ENCODE measurements around the gene BCAS1.
"Not testable (repeated sequence)": the region's sequence is repeated elsewhere in the genome, so short reads cannot be mapped to it uniquely, and the experiment has no call there.

Gene BCAS1

DNA sequence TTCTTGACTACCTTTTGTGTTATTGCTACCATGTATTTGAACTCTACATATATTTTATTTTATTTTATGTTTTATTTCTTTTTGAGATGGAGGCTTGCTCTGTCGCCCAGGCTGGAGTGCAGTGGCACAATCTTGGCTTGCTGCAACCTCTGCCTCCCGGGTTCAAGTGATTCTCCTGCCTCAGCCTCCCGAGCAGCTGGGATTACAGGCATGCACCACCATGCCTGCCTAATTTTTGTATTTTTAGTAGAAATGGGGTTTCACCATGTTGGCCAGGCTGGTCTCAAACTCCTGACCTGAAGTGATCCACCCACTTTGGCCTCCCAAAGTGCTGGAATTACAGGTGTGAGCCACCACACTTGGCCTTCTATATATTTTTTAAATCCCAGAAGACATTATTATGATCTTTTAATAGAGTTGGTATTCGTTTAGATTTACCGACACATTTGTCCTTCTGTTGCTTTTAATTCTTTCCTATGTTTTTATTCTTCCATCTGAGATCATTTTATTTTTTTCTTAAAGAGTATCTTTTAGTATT, 137.7 kb downstream of the BCAS1 start:
- not testable (repeated sequence) for DNase-seq (ENCODE audit: low spot score); FAIRE-seq

DNA sequence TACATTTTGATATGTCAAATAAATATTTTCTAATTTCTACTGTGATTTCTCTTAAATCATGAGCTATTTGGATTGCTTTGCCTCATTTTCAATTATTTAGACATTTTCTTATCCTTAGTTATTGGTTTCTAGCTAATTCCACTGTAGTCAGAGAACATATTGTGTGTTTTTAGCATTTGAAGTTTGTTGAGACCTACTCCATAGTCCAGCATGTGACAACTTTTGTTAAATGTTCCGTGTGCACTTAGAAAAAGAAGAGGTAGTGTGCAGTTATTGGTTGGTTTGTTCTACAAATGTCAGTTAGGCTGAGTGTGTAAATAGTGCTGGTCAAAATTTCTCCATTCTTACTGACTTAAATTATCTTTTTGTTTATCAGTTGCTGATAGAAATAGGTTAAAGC, 138.8 kb downstream of the BCAS1 start:
- DNase-seq (ENCODE audit: low spot score) (no peak), FAIRE-seq (no peak)

DNA sequence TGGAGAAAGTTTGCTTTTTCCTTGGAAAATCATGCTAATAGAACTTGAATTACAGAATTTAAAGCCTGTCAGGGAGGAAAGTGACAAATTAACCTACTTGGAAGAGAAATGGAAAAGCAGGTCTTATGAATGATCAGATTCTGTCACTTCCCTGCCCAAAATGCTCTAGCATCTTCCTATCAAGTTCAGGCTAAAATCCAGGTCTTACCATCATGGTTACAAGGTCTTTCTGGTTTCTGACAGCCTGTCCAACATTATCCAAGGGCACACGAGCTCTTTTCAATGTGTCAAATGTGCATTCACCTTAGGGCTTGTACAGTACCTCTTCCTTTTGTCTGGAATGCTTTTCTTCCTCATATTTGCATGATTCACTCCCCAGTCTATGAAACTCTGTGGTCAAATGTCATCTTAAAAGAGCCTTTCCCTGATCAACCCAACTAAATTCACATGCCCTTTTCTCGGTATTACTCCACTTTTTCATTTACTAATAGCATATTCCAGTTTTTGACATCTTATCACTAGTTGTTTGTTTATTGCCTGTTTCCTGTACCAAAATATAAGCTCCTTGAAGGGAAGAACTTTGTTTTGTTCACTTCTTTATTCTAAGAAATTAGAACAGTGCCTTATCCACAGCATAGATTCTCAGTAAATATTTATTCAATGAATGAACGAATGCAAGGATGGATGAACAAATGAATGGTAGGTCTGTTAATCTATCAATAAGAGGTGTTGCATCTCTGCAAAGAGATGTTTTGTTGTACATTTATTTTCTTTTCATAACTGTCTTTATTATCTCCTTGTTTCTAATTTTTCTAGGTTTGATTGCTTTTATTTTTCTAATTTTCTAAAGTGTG, 139.5 kb downstream of the BCAS1 start:
- FAIRE-seq (peak; percentile 81), DNase-seq (ENCODE audit: low spot score) (peak; percentile 62)

DNA sequence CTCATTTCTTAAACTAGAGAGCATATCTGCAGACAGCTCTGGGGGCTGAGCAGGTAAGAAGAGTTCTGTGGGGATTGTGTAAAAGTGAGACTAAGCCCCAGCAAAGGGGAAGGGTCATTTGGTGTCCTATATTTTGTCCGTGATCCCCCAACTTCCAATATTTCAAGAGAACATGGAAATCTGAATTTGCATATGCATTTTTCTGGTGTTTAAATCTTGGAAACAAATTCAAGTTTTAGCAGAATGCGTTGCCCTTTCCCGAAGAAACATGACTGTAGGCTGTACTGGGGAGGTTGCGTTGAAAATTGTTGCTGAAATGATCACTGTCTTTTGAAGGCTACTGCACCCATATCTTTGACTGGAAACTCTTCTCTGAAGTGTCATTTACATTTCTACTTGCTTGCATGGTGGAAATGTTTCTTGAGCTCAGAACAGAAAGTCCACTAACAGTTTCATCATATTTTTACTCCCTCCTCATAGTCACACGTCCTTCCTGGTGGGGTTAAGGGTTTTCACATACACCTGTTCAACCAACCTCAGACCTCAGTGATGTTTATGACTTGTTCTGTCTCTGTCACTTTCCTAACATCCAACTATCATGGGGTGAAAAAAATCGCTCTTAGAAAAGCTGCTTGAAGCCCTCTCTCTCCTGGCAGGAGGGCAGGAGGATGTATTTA, 140.3 kb downstream of the BCAS1 start:
- no peak for FAIRE-seq
- DNase-seq (ENCODE audit: low spot score) = no peak

DNA sequence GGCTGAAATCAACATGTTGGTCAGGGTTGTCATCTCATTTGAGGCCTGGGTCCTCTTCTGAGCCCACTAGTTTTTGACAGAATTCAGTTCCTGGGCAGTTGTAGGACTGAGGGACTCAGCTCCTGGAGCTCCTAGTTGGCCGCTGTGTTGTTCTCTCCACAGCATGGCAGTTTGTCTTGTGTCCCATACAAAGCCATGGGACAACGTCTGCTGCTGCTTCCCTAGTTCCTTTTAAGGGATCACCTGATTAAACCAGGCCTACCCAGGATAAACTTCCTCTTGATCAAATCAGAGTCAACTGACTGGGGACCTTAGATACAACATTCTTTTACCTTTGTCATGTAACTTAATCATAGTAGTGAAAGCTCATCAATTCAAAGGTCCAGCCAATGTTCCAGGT, 141.0 kb downstream of the BCAS1 start:
- DNase-seq (ENCODE audit: low spot score) = no peak
- FAIRE-seq = no peak

DNA sequence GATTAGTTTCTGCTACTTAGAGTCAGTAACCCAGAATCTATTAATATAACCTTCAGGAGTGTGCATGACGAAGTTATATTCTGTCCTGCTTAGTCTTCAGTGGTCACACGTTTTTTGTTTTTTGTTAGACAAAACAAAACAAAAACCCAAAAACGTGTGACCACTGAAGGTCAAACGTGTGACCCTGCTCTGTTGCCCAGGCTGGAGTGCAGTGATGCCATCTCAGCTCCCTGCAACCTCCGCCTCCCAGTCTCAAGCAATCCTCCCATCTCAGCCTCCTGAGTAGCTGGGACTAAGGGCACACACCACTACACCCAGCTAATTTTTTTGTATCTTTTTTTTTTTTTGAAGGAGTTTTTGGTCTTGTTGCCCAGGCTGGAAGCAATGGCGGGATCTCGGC, 142.4 kb downstream of the BCAS1 start:
- FAIRE-seq = no peak

DNA sequence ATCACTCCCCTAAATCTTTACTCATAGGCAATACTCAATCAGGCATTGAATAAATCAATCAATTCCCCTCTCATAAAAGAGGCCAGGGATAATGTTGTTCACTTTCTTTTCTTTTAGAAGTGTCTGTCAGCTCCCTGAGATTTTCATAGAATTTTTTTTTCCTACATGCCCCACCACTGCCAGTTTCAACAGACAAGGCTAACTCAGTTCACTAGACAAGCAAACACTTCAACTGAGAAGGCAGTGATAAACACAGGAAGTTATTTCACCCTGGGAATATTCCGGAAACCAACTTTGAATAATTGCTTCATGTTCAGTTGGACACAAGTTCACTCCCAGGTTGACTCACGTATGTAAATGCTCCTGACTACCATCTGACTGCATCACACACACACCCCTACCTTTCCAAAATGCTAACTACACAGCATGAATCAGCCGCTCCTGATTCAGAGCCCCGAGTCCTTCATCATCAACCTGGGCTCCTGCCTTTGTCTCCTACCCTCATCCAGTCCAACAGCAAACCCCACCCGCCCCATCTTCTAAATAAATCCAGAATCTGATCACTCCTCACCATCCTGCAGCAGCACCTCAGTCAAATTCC, 143.9 kb downstream of the BCAS1 start:
- FAIRE-seq (peak; percentile 94), DNase-seq (ENCODE audit: low spot score) (peak; percentile 99)

More for the DNA sequence above, 142.4 kb downstream of the BCAS1 start:
- DNase-seq (ENCODE audit: low spot score) = no peak

DNA sequence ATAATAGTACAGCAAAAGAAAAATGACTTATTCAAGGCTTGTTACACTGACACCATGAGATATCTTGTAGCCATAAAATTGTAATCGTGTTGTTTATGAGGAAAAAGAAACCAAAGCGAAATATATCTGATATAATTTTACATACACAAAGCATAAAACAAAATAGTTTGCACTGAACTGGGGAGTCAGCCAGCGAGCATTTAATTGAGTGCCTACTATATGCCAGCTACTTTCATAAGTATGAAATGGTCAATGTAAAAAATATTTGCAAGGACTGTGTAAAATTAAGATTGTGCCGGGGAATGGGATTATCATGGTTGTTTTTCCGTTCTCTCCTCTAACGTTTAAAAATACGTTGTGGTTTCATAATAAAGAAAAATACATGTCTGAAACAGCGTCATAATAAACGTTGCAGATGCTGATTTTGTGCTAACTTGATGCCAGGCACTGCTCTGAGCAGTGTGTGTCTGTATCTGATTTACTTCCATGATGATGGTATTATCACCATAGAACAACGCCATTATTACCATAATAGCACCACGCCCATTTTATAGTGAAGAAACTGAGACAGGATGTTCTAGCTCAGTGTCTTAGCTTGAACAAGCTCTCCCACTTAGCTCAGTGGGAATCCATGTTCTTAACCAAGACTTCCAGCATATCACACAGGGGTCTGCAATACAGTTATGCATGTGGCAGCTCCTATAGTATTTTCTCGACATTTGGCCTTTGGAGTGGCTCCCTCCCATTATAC, 144.6 kb downstream of the BCAS1 start:
- DNase-seq (ENCODE audit: low spot score) (no peak), FAIRE-seq (no peak)

DNA sequence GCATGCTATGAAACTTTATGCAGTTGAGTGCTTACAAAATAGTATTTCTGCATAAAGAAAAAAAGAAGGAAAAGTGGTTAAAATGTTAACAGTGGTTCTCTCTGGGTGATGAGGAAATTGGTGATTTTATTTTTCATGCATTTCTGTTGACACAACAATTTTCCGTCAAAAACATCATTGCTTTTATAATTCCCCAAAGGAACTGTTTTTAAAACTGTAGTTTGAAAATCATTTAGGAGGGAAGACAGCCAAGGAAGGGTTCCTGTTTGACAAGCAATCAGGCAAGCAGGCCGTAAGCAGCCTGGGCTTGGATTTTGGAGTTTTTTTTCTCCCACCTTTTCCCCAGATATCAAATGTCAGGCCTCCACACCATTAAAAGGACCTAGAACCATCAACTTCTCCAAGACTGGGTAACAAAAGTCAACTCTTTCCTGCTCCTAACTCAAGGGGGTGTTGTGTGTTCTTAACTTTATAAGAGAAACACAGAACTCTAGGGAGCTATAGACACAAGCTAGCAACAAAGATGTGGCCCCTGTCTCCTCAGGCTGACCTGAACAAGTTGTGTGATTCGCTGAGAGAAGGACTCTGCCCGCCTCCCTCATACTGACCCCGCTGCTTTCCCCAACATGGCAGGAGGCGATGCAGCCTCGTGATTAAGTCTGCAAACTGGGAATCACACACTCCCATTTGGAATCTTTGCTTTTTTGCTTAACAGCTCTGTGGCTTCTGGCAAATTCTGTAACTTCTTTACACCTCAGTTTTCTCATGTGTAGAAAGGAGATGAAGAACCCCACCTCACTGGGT, 146.6 kb downstream of the BCAS1 start:
- FAIRE-seq = no peak
- DNase-seq (ENCODE audit: low spot score) = no peak

DNA sequence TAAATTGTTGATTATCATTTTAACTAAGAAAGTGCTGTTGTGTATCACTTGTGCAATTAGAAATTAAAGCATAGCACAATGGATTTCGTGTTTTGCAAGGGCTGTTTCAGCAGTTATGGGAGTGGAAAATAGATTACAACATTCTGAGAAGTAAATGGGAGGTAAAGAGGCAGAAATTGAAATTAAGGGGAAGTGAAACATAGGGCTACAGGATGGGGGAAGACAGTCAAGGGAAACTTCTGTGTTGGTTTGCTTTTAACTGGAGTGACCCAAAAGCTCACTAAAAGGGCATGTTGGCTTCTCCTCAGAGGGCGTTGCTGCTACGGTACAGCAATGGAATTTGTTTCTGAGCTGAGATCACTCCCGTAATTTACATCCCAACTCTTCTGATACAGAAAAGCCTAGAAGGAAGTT, 147.5 kb downstream of the BCAS1 start:
- no peak for FAIRE-seq
- no peak for DNase-seq (ENCODE audit: low spot score)

DNA sequence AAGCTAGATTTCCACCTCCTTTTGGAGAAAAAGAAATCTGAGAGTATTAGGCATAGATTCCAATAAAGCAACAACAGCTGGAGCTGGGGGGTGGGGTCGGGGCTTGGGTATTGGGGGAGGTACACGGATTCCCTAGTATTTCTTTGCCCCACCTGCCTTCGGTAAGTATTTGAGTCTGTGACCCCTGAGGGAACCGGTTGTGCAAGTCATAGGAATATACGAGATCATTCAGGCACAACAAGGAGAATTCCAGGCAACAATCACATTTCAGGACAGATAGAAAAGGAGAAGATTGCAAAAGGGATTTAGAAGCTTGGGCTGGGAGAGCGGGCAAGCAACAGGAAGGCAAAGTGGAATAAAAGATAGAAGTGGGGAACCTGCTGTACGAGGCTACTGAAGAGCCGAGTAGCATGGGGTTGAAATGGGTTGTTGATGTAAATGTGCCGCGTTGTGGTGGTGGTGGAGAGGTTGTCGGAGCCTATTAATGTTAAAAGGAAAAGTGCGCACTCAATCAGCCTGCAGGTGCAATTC, 148.9 kb downstream of the BCAS1 start:
- DNase-seq (ENCODE audit: low spot score) = no peak
- FAIRE-seq = no peak

DNA sequence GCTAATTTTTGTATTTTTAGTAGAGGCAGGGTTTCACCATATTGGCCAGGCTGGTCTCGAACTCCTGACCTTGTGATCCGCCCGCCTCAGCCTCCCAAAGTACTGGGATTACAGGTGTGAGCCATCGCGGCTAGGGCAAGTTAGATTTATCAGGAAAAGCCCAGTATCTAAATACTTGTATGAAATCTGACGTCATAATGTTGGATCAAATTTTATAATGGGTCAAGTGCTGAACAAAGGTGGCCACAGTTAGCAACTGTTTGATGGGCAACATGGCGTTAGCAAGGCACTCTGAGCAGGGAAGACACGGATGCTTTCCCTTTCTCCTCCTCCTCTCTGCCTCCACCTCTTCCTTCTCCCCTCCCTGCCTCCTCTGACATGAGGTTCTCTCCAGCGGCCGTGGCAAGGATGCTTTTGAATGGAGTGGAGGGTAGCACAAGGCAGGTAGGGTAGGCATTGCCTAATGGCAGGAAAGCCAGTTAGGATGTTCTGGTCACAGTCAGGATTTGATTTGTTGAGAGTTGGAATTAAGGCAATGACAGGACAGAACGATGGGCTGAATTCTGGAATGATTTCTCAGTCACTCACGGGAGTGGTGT, 149.6 kb downstream of the BCAS1 start:
- no peak for FAIRE-seq
- DNase-seq (ENCODE audit: low spot score) = no peak

DNA sequence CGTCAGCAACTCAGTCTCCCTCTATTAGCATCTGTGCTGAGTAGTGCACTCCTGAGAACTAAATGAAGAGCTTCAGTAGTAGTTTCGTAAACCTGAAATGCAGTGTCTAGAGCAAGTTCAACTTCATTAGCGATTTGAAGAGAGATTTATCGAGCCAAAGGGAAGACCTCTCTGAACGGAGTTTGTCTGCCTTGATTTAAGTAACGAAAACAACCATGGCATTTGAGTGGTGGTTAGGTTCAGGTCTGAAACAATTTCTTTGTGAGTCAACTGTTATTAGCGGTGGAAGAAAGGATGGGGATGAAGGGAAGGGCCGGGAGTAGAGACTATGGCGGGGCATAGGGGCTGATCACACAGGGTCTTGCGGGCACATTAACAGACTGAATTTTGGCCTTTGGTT, 150.5 kb downstream of the BCAS1 start:
- FAIRE-seq = no peak
- no peak for DNase-seq (ENCODE audit: low spot score)

DNA sequence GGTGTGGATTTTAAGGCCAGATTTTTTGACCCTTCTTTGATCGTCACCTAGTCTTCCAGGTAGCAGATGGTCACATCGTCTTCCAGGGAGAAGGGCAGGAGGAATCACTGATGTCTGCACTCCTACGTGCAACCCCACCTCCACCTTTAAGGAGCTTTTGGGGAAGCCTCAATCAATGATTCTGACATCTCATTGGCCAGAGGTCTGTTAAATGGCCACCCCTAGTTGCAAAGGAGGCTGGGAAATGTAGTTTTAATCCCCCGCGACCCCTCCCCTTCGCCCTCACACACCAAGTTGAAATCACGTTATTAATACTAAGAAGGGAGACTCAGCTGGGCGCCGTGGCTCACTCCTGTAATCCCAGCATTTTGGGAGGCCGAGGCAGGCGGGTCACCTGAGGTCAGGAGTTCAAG, 151.4 kb downstream of the BCAS1 start:
- DNase-seq (ENCODE audit: low spot score) (no peak), FAIRE-seq (no peak)

DNA sequence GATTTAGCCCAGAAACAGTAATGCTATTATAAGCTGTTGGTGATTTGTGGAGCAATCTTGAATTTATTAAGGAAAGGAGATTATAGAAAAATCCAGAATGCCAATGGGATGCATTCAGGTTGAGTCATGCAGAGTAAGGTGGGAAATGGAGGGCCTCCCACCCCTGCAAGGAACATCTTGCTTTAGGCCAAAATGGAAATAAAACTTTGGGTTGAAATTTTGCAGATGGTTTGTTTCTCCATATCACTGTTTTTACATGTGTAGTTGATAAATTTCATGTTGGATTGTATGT, 152.4 kb downstream of the BCAS1 start:
- no peak for FAIRE-seq

DNA sequence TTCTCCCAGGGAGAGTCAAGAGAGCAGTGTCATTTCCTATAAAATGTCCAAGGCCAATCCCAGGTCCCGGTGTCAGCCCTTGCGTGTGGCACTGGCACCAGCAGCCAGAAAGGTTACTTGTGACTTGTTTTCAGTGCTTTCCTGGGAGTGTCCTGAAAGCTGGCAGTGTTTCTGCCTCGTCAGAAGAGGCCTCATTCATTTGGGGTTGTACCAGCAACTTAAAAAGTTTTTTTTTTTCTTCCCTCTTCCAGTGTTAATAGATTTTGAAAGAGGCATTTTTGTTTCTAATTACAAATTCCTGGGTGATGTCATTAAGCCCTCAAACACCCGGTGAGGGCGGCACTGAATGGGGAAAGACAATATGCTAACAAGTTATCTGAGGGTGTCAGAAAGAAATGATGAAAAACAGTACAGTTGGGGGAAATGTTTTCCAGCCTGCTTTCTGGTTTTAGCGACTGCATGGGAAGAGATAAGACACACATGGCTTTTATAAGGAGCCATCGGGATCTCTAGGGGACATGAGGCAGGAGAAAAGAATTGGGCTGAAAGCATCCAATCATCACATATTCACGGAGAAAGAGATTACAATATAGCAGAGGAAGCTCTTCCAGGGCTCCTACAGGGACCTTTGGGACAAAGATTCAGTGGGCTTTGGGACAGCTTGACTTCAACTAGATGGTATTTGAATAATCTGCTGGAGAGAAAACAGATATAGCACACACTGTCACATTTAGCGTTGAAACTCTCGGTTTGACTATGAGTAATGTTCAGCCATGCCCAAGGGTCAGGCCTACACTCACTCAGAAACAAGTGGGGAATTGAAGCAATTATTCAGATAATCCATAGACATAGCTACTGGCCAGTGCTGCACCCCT, 153.0 kb downstream of the BCAS1 start:
- FAIRE-seq = no peak
- peak; percentile 49 for DNase-seq (ENCODE audit: low spot score)

More for the DNA sequence above, 152.4 kb downstream of the BCAS1 start:
- no peak for DNase-seq (ENCODE audit: low spot score)

DNA sequence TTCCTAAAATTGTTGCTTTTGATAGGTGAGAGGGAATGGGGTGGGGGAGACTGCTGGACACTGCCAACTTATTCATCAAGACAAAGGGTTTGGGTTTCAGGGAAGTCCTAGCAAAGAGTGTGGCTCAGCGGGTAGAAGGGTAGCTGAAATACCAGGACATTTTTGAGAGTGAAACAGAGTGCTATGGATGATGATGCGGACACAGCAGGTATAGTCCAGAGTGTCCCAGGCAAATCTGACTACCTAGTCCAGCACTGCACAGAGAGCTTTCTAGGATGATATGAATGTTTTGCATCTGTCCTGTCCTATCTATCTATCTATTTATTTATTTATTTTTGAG, 154.3 kb downstream of the BCAS1 start:
- no peak for FAIRE-seq
- DNase-seq (ENCODE audit: low spot score) = no peak

DNA sequence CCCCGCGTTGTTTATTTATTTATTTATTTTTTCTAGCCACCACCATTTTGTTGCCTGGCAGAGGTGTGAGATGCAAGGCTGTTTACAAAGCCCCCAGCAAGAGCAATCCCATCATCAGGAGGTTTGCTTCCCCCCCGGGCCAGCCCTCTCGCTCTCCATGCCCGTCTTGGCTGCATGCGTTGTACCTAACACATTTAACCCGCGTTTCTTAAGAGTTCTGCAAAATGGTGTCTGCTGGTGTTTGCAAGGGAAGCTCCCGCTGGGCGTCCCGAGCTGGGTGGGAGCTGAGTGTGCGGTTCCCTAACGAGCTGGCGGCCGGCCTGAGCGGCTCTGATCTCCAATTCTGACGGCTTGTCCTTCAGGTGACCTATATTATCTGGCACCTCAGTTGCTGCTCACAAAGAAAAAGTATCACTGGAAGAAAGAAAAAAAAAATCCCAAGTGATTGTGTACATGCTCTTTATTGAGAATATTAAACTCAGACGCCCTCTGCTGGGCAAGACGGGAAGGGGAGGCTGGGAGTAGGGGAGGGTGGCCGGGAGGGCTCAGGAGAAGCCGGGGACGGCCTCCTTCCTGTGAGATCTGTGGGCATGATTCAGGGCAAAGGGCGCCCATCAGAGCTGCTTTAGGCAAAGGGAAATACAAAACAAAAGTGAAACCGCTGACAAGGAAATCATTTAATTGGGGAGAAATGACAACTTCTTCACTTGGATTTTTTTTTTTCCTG, 154.8 kb downstream of the BCAS1 start:
- FAIRE-seq (peak; percentile 90), DNase-seq (ENCODE audit: low spot score) (peak; percentile 91)

All from RCC 7860 (cell line).